Calu3 (cell line): Measurements from ENCODE around the gene KCNMB2. TPM values are rescaled to one million over a fixed set of nuclear protein-coding genes. Genes with fewer than 3 reads are reported as not detected.

ENCODE experiments used
- BruUV-seq: library from RNA; stranded (reverse); fragments of 400-500 nt; replicated peaks from 2 replicates; lab custom pipeline; 2021; lab: Mats Ljungman, UMichigan
- CTCF ChIA-PET: fragments of 300-600 bp; sonication (Branson Sonifier 250); formaldehyde crosslinking; loops from one replicate; lab custom pipeline; 2022; ENCODE audit warnings: antibody characterized with exemption; lab: Charles Lee
- DNase-seq: peaks from one replicate; pipeline ENCODE4 v3.0.0; 2022
- H3K27ac Mint-ChIP-seq: one replicate; pipeline ENCODE4 v1.8.0; 2022; ENCODE audit warnings: mixed read lengths; ENCODE audit not compliant: unreplicated experiment
- H3K27me3 Mint-ChIP-seq: one replicate; pipeline ENCODE4 v1.8.0; 2022; ENCODE audit warnings: mixed read lengths; ENCODE audit not compliant: unreplicated experiment
- H3K36me3 Mint-ChIP-seq: one replicate; pipeline ENCODE4 v1.8.0; 2022; ENCODE audit warnings: mild to moderate bottlenecking, moderate library complexity, mixed read lengths; ENCODE audit not compliant: insufficient read depth, unreplicated experiment
- H3K4me1 Mint-ChIP-seq: one replicate; pipeline ENCODE4 v1.8.0; 2022; ENCODE audit warnings: mild to moderate bottlenecking, low read depth, mixed read lengths; ENCODE audit not compliant: unreplicated experiment
- H3K4me3 Mint-ChIP-seq: one replicate; pipeline ENCODE4 v1.8.0; 2022; ENCODE audit warnings: mild to moderate bottlenecking, low read depth, moderate library complexity, mixed read lengths; ENCODE audit not compliant: unreplicated experiment
- H3K9me3 Mint-ChIP-seq: one replicate; pipeline ENCODE4 v1.8.0; 2022; ENCODE audit warnings: low read depth, mixed read lengths; ENCODE audit not compliant: unreplicated experiment
- CTCF ChIP-seq: fragments of 200-600 bp; IDR thresholded peaks from one replicate; pipeline ENCODE4 v1.8.0; 2022; ENCODE audit warnings: antibody characterized with exemption; ENCODE audit not compliant: unreplicated experiment
- intact Hi-C: fragments of 100-400 bp; cut with micrococcal nuclease; formaldehyde crosslinking; loops from one replicate; pipeline ENCODE4 v1.10.0; 2022; ENCODE audit not compliant: unreplicated experiment
- total RNA-seq: library from RNA; stranded (reverse); gene quantifications from 2 replicates; pipeline ENCODE4 v1.2.3, GENCODE V29; 2022

Gene KCNMB2
- total RNA-seq, 1 experiment from 2014 or later = not detected

GRCh38 chr3:178618197-178618596, 82.0 kb downstream of the KCNMB2 start:
- H3K27ac Mint-ChIP-seq = no peak overlapping the region
- DNase-seq = no peak
- BruUV-seq = no TSS peak
- TF ChIP-seq CTCF = no peak
- intact Hi-C loops = no loop called here
- no peak overlapping the region for H3K4me3 Mint-ChIP-seq
- CTCF ChIA-PET = interaction anchor here (0.7 kb wide), 1 partner anchor 356 kb away, joined by 3 read pairs; no protein-coding TSS in a partner anchor
- H3K9me3 Mint-ChIP-seq = peaks cover 19% of the 10 kb centered on the region
- no peaks in the 10 kb centered on the region for H3K27me3 Mint-ChIP-seq
- no peaks in the 10 kb centered on the region for H3K36me3 Mint-ChIP-seq
- H3K4me1 Mint-ChIP-seq = no peaks in the 10 kb centered on the region

GRCh38 chr3:178618896-178619295, 82.7 kb downstream of the KCNMB2 start:
- BruUV-seq = no TSS peak
- CTCF ChIA-PET = no interaction called here
- Mint-ChIP-seq H3K4me3 (no peak overlapping the region), H3K4me1 (no peaks in the 10 kb centered on the region), H3K9me3 (peaks cover 15% of the 10 kb centered on the region), H3K27ac (no peak overlapping the region), H3K27me3 (no peaks in the 10 kb centered on the region), H3K36me3 (no peaks in the 10 kb centered on the region)
- TF ChIP-seq CTCF = no peak
- intact Hi-C loops = no loop called here
- no peak for DNase-seq

GRCh38 chr3:178623666-178624255, 87.5 kb downstream of the KCNMB2 start:
- H3K9me3 Mint-ChIP-seq = peaks cover 13% of the 10 kb centered on the region
- intact Hi-C loops = no loop called here
- no peak for DNase-seq
- BruUV-seq = no TSS peak
- CTCF ChIA-PET = interaction anchor here (0.7 kb wide), 1 partner anchor 12 kb away, joined by 4 read pairs; no protein-coding TSS in a partner anchor
- H3K27me3 Mint-ChIP-seq = no peaks in the 10 kb centered on the region
- no peak overlapping the region for H3K4me3 Mint-ChIP-seq
- no peak for TF ChIP-seq CTCF
- no peak overlapping the region for H3K27ac Mint-ChIP-seq
- H3K36me3 Mint-ChIP-seq = no peaks in the 10 kb centered on the region
- H3K4me1 Mint-ChIP-seq = no peaks in the 10 kb centered on the region

- H3K4me3 Mint-ChIP-seq = no peak overlapping the region
- H3K4me1 Mint-ChIP-seq = no peaks in the 10 kb centered on the region
- no peak for TF ChIP-seq CTCF
- no peaks in the 10 kb centered on the region for H3K36me3 Mint-ChIP-seq
- H3K27ac Mint-ChIP-seq = no peak overlapping the region
- intact Hi-C loops = no loop called here
- DNase-seq = no peak
- no TSS peak for BruUV-seq
- CTCF ChIA-PET = interaction anchor here (0.7 kb wide), 1 partner anchor 13 kb away, joined by 4 read pairs; no protein-coding TSS in a partner anchor
- H3K27me3 Mint-ChIP-seq = no peaks in the 10 kb centered on the region
- H3K9me3 Mint-ChIP-seq = peaks cover 17% of the 10 kb centered on the region
These were observed 88.0 kb downstream of the KCNMB2 start for GRCh38 chr3:178624276-178624675.
